Activated effector memory CD4-positive, alpha-beta T cell treated with Interleukin-2 at 50 U/mL for 16 hours (primary cell): ENCODE results near the gene INPP5E.

ENCODE experiments used
- DNase-seq: peaks from one replicate; pipeline ENCODE4 v3.0.0-alpha.2; 2020

Gene INPP5E

DNA sequence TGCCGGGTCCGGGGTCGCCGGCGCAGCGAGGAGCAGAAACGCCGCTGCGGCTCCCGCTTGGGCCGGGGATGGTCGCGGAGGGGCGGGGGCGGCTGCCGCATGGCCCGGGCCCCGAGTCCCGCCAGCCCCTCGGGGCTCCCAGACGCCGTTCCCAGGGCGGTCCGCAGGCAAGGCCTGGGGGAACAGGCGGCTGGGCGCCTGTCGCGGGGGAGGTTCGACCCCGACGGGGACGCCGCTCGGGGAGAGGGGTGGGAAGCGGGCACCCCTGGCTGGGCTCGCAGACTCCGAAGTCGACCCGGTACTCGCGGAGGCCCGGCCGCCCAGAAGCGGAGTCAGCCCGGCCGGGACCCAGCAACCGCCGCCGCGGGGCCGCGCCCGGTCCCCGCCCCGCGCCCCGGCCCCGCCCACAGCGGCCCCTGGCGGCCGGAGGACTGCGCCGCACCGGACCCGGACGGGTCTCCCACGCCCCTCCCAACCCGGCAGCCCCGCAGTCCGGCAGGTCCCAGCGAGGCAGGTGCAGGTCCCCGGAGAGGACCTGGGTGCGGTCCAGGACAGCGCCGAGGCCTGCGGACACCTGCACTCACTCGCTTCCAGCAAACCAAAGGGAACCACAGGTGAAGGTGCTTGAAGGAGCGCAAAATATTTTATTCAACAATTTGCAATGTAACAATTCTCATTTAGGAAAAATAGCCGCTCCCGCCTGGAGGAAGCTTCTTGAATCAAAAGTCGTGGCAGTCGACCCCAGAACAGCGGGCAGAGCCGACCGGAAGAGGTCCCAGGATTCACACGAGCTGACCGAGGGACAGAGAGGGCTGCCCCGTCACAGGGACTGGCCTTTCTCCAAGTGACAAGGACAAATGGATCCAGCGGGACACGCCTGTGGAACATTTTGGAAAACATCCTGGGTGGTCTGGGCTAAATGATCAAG is at the start of gene INPP5E:
INPP5E (minus strand) TSS at position 365 of the 928 bp plus-strand sequence. CDS start 426 bp downstream, outside the sequence.
- peak; percentile 76 for DNase-seq

GRCh38 chr9:136488247-136489214 is 48.9 kb upstream of the INPP5E start:
- peak; percentile 63 for DNase-seq

DNA sequence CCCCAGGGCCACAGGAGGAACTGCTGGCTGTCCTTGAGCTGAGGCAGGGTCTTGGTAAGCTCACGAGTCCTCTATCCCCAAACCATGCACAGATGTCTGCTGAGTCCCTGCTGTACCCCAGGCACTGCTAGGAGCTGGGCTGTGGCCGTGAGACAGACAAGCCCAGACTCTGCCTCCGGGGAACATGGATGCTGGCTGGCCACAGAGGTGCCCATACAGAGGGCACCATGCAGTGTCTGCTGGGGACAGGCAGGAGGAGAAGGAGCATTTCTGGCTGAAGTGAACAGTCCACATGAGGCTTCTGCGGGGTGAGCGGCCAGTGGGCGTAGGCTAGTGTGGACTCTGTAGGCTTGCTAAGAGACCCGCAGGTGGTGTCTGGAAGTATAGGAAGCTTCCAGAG is 48.0 kb upstream of the INPP5E start:
- DNase-seq, result no peak

DNA sequence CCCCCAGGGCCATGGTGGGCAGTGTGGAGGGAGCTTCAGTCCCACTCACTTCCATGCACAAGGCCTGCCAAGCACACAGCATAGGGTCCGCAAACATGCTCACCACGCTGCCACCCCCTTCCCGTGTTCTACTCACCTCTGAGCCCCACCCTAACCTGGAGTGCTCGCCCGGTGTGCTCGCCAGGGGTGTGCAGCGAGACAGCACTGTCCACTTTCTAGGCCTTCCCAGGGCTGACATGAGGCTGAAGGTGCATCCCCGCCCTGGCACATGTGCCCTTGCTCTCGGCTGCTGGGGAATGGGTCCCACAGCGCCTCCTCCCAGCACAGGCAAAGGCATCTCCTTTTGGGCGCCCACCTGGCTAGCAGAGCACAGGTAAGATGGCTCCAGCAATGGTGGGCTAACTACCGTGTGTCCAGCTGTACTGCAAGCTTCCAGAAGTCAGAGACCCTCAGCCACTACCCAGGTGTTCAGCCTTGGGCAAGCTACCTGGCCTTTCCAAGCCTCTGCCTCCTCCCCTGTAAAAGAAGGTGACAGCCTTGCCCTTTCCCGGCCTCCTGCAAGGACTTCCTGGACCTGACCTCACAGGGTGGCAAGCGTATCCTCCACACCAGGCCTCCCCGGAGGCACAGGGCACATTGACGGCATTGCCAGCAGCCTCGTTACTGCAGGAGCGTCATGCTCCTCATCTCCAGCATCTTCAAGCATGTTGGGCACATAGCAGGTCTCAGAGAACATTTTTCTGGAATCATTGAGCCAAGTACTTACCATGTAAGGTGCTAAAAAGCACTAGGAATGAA is 47.4 kb upstream of the INPP5E start:
- no peak for DNase-seq

DNA sequence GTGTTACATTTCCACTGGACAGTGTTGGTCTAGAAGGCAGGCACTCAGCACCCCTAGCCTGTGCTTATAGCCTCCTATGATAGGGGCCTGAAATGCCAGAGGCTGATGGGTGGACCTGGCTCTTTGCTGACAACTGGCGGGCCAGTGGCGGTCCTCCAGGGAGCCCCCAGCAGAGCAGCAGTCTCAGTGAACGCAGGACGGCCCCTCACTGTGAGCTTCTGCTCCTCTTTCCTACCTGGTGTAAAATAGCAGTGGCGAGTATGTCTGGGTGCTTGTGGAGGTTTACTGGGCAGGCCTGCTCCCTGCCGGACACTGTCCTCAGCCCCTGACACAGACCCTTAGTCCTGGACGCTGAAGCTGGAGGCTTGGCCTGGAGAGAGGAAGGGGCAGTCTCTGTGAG is 46.5 kb upstream of the INPP5E start:
- DNase-seq, result no peak

- DNase-seq, result peak; percentile 73
These were observed 45.7 kb upstream of the INPP5E start for GRCh38 chr9:136485049-136486045.

DNA sequence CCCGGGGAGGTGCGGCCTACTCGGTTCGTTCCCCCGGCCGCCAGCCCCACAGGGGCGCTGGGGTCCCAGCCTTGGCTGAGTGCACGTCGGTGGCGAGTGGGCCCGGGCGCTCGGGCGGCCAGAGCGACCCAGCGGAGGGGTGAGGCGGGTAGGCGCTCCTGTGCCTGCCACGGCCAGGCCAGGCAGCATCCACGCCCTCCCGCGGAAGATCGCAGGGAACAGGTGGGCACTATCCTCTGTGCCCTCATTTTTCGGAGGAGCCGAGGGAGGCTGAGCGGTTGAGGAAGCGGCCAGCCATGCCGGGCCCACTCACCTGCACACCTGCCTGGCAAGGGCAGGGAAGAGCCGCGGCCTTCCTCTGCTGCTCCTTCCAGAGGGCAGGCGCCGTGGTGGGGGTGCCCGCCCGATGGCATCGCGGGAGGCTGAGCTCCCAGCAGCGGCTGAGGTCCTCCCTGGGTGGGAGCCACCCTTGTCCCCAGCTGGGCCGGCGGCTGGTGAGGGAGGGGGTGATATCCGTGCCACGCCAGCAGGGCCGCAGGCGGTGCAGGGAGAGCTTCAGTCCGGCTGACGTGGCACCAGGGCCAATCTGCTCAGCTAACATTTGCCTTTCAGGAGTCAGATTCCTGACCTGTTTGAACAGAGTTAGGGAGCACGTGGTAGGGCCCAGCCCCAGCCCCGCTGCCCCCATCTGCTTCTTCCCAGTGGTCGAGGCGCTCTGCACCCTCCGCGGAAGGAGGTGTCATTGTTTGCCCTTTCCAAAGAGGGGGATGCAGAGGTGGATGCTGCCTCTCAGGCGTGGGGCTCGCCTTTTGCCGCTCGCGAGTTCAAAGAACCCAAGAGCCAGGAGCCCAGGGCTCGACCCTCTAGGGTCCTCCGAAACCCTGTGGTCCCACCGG is 44.8 kb upstream of the INPP5E start:
- DNase-seq, result no peak

- DNase-seq, result peak; percentile 94
These were observed 44.0 kb upstream of the INPP5E start for GRCh38 chr9:136483589-136484152.

- peak; percentile 99 for DNase-seq
These were observed 43.3 kb upstream of the INPP5E start, which contains the start of gene SEC16A for GRCh38 chr9:136482793-136483588. SEC16A (minus strand) TSS chr9:136483040; CDS start chr9:136477615, 5,425 bp downstream.

GRCh38 chr9:136482046-136482792 is 42.6 kb upstream of the INPP5E start:
- peak; percentile 14 for DNase-seq

DNA sequence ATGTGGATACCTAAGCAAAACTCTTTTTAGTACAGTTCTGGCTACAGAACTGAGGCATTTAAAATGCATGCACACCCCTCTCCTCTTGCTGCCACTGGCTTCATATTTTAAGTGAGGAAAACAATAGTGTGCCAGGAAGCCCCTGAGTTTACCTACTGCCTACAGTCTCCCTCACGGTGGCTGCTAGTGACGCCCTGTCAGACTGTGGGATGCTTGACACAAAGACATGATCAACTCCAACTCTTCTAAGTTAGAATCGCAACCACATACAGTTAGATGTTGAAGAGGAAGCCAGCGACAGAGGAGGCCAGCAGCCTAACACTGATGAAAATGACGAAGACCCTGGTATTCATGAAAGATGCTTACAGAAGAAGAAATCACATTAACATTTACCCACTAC is 41.9 kb upstream of the INPP5E start:
- DNase-seq, result no peak

- DNase-seq, result no peak
These were observed 36.9 kb upstream of the INPP5E start for GRCh38 chr9:136476369-136477150.

DNA sequence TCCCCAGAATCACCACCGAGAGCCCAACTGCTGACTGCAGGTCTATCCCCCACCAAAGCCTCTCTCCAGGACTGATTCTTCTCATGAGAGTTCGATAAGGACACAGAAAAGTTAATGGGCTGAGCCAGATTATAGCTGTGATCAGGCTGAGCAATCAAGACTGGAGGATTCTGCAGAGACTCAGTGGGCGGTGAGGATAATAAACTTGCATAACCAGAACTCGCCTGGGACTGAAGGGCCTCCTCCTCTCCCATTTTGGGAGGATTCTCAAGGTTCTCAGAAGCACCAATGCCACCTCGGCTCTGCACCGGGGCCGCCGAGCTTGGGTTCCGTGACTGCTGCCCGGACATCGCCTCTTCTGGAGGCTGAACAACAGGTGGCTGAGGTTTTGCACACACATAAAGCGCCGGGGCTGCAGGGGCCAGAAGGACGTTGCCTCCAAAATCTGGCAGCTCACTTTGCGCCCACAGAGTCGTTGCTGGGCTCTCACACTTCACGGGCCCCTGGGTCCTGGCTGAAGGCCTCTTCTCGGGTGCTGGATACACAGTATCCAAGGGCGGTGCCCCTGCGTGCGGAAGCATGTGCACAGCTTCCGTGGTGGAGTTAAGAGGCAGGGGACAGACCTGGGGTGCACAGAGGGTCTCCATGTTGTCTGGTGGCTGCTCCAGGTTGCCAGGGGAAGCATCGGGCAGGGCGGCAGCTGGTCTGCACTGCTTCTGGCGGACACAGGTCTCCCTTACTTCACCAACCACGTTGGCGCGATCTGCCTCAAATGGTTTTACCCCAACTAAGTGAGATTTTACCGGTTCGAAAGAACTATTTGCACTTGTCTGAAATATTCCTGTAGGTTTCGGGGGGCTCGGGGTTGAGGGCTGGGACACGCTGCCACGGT is 35.6 kb upstream of the INPP5E start:
- DNase-seq, result no peak

GRCh38 chr9:136474021-136474640 is 34.5 kb upstream of the INPP5E start:
- no peak for DNase-seq

DNA sequence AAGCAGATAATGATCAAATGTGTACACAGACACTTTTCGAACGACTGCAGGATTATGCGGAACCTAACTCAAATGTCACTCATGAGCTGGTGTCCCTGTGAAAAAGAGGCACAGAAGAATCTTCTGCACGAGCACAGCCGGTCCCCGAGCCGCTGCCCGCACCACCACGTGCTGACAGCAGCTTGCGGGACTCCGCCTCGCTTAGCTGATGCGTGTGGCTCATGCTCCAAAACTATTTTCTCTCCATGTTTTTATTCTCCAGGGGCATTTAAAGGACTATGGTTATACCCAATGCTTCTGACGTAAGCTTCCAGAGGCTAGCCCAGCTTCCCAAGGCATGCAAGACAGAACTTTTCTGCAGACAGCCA is 33.7 kb upstream of the INPP5E start:
- no peak for DNase-seq
